WTC11 (cell line): ENCODE measurements around the gene FAM107B. TPM values are rescaled to one million over a fixed set of nuclear protein-coding genes. Genes with fewer than 3 reads are reported as not detected.

Source experiments
- ATAC-seq: fragments of 200-7000 bp; cut with Tn5 transposase; 2 replicates; pipeline ENCODE4 v1.10.0; 2021; ENCODE audit warnings: mild to moderate bottlenecking, moderate library complexity
- CTCF ChIA-PET: fragments of 300-600 bp; sonication (Branson Sonifier 250); formaldehyde crosslinking; loops from one replicate; lab custom pipeline; 2021; ENCODE audit warnings: antibody characterized with exemption; lab: Charles Lee
- POLR2A ChIA-PET: fragments of 350-600 bp; sonication (Branson Sonifier 250); formaldehyde crosslinking; loops from one replicate; lab custom pipeline; 2021; ENCODE audit warnings: antibody characterized with exemption; lab: Charles Lee
- DNase-seq: peaks from one replicate; pipeline ENCODE4 v3.0.0; 2021; ENCODE audit warnings: low spot score
- H3K27ac Mint-ChIP-seq: 2 replicates; pipeline ENCODE4 v1.8.0; 2021; ENCODE audit warnings: mixed read lengths
- H3K27me3 Mint-ChIP-seq: 2 replicates; pipeline ENCODE4 v1.8.0; 2021; ENCODE audit warnings: low read depth, mild to moderate bottlenecking, moderate library complexity, mixed read lengths
- H3K36me3 Mint-ChIP-seq: 2 replicates; pipeline ENCODE4 v1.8.0; 2021; ENCODE audit warnings: mixed read lengths
- H3K4me1 Mint-ChIP-seq: 2 replicates; pipeline ENCODE4 v1.8.0; 2022; ENCODE audit warnings: mixed read lengths
- H3K4me3 Mint-ChIP-seq: 2 replicates; pipeline ENCODE4 v1.8.0; 2021; ENCODE audit warnings: mild to moderate bottlenecking, moderate library complexity, mixed read lengths
- H3K9me3 Mint-ChIP-seq: 2 replicates; pipeline ENCODE4 v1.8.0; 2021; ENCODE audit warnings: mixed read lengths
- ATF1 ChIP-seq: sonication (generic); formaldehyde crosslinking; IDR thresholded peaks from 2 replicates; pipeline ENCODE4 v1.8.1; 2023; ENCODE audit warnings: mild to moderate bottlenecking, moderate library complexity, missing genetic modification reagents
- CREM ChIP-seq: sonication (generic); formaldehyde crosslinking; IDR thresholded peaks from 2 replicates; pipeline ENCODE4 v1.8.1; 2022; ENCODE audit warnings: mild to moderate bottlenecking, missing genetic modification reagents, moderate library complexity
- ELF4 ChIP-seq: sonication (generic); formaldehyde crosslinking; IDR thresholded peaks from 2 replicates; pipeline ENCODE4 v1.8.1; 2022; ENCODE audit warnings: low read depth, mild to moderate bottlenecking, moderate library complexity, missing genetic modification reagents
- ESRRA ChIP-seq: sonication (generic); formaldehyde crosslinking; IDR thresholded peaks from 2 replicates; pipeline ENCODE4 v1.8.1; 2022; ENCODE audit warnings: mild to moderate bottlenecking, missing genetic modification reagents, borderline replicate concordance
- FOXK1 ChIP-seq: sonication (generic); formaldehyde crosslinking; IDR thresholded peaks from 2 replicates; pipeline ENCODE4 v1.8.0; 2022; ENCODE audit warnings: mild to moderate bottlenecking, moderate library complexity, missing genetic modification reagents
- JAZF1 ChIP-seq: fragments of 250-450 bp; sonication (Bioruptor Pico); IDR thresholded peaks from 2 replicates; pipeline ENCODE4 v1.9.0; 2021; ENCODE audit warnings: moderate library complexity, mild to moderate bottlenecking, inconsistent platforms
- KAT7 ChIP-seq: sonication (generic); formaldehyde crosslinking; IDR thresholded peaks from 2 replicates; pipeline ENCODE4 v1.8.1; 2023; ENCODE audit warnings: missing genetic modification reagents, mild to moderate bottlenecking, borderline replicate concordance
- MYBL2 ChIP-seq: sonication (generic); formaldehyde crosslinking; IDR thresholded peaks from 2 replicates; pipeline ENCODE4 v1.8.1; 2023; ENCODE audit warnings: mild to moderate bottlenecking, moderate library complexity, missing genetic modification reagents
- NFATC4 ChIP-seq: fragments of 250-450 bp; sonication (Bioruptor Pico); IDR thresholded peaks from 2 replicates; pipeline ENCODE4 v1.9.0; 2021; ENCODE audit warnings: mild to moderate bottlenecking
- NFYB ChIP-seq: sonication (generic); formaldehyde crosslinking; conservative IDR thresholded peaks from 2 replicates; pipeline ENCODE4 v1.8.0; 2022; ENCODE audit warnings: low read depth, missing genetic modification reagents
- NR1H2 ChIP-seq: sonication (generic); formaldehyde crosslinking; IDR thresholded peaks from 2 replicates; pipeline ENCODE4 v1.9.0; 2021; ENCODE audit warnings: mild to moderate bottlenecking, moderate library complexity, missing genetic modification reagents
- NR2C2 ChIP-seq: sonication (generic); formaldehyde crosslinking; IDR thresholded peaks from 2 replicates; pipeline ENCODE4 v1.8.0; 2022; ENCODE audit warnings: mild to moderate bottlenecking, missing genetic modification reagents
- PRRX2 ChIP-seq: fragments of 250-450 bp; sonication (Bioruptor Pico); IDR thresholded peaks from 2 replicates; pipeline ENCODE4 v1.8.0; 2021; ENCODE audit warnings: mild to moderate bottlenecking
- SMAD3 ChIP-seq: sonication (generic); formaldehyde crosslinking; IDR thresholded peaks from 2 replicates; pipeline ENCODE4 v1.8.0; 2022; ENCODE audit warnings: missing genetic modification reagents, mild to moderate bottlenecking, borderline replicate concordance
- SMAD4 ChIP-seq: sonication (generic); formaldehyde crosslinking; IDR thresholded peaks from 2 replicates; pipeline ENCODE4 v1.8.0; 2022; ENCODE audit warnings: mild to moderate bottlenecking, missing genetic modification reagents
- TEAD4 ChIP-seq: sonication (generic); formaldehyde crosslinking; IDR thresholded peaks from 2 replicates; pipeline ENCODE4 v1.8.0; 2022; ENCODE audit warnings: mild to moderate bottlenecking, missing genetic modification reagents
- ZNF138 ChIP-seq: sonication (generic); formaldehyde crosslinking; conservative IDR thresholded peaks from 2 replicates; pipeline ENCODE4 v1.8.1; 2022; ENCODE audit warnings: mild to moderate bottlenecking, moderate library complexity, missing genetic modification reagents
- ZNF423 ChIP-seq: fragments of 250-450 bp; sonication (Bioruptor Pico); IDR thresholded peaks from 2 replicates; pipeline ENCODE4 v2.1.2; 2022; ENCODE audit warnings: mild to moderate bottlenecking, moderate library complexity
- total RNA-seq: library from RNA; stranded (reverse); gene quantifications from 3 replicates; pipeline ENCODE4 v1.2.3, GENCODE V29; 2021
- TF ChIP-seq, protein P1 (sequence below): sonication (generic); formaldehyde crosslinking; conservative IDR thresholded peaks from 2 replicates; pipeline ENCODE4 v1.8.1; 2023; ENCODE audit warnings: mild to moderate bottlenecking, low read depth, missing genetic modification reagents, moderate library complexity
- TF ChIP-seq, protein P2 (sequence below): sonication (generic); formaldehyde crosslinking; IDR thresholded peaks from 2 replicates; pipeline ENCODE4 v1.8.1; 2022; ENCODE audit warnings: missing genetic modification reagents, borderline replicate concordance
- TF ChIP-seq, protein P3 (sequence below): sonication (generic); formaldehyde crosslinking; IDR thresholded peaks from 2 replicates; pipeline ENCODE4 v1.8.0; 2022; ENCODE audit warnings: mild to moderate bottlenecking, missing genetic modification reagents
- TF ChIP-seq, protein P4 (sequence below): sonication (generic); formaldehyde crosslinking; IDR thresholded peaks from 2 replicates; pipeline ENCODE4 v1.8.1; 2023; ENCODE audit warnings: mild to moderate bottlenecking, moderate library complexity, missing genetic modification reagents

The FAM107B gene
- total RNA-seq, 1 experiment from 2014 or later = 22.4 TPM

DNA sequence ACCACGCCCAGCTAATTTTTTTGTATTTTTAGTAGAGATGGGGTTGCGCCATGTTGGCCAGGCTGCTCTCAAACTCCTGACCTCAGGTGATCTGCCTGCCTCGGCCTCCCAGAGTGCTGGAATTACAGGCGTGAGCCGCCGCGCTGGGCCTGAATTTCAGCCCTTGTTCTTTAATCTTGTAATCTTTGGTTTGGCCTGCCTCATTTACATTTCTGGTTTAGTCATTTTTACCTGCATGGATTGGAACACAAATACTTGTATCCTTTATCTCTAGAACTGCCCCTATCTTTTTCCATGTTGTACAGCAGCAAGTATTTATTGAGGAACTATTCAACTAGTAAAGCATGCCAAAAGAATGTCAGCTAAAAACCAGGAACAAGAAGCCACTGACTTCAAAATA lies 248.4 kb downstream of the FAM107B start:
- H3K4me1 Mint-ChIP-seq = no peaks in the 10 kb centered on the region
- H3K36me3 Mint-ChIP-seq = no peaks in the 10 kb centered on the region; the same call in 1 of the 2 replicates
- ATAC-seq (no peak), DNase-seq (no peak)
- ChIA-PET CTCF (no interaction called here), POLR2A (no interaction called here)
- H3K27ac Mint-ChIP-seq = no peak overlapping the region
- no peaks in the 10 kb centered on the region for H3K27me3 Mint-ChIP-seq
- no peak overlapping the region for H3K4me3 Mint-ChIP-seq
- TF ChIP-seq, protein P1, sequence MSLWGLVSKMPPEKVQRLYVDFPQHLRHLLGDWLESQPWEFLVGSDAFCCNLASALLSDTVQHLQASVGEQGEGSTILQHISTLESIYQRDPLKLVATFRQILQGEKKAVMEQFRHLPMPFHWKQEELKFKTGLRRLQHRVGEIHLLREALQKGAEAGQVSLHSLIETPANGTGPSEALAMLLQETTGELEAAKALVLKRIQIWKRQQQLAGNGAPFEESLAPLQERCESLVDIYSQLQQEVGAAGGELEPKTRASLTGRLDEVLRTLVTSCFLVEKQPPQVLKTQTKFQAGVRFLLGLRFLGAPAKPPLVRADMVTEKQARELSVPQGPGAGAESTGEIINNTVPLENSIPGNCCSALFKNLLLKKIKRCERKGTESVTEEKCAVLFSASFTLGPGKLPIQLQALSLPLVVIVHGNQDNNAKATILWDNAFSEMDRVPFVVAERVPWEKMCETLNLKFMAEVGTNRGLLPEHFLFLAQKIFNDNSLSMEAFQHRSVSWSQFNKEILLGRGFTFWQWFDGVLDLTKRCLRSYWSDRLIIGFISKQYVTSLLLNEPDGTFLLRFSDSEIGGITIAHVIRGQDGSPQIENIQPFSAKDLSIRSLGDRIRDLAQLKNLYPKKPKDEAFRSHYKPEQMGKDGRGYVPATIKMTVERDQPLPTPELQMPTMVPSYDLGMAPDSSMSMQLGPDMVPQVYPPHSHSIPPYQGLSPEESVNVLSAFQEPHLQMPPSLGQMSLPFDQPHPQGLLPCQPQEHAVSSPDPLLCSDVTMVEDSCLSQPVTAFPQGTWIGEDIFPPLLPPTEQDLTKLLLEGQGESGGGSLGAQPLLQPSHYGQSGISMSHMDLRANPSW (CRISPR knock-in tag) = no peak
- no peak for TF ChIP-seq FOXK1 (CRISPR knock-in tag)
- TF ChIP-seq, protein P2, sequence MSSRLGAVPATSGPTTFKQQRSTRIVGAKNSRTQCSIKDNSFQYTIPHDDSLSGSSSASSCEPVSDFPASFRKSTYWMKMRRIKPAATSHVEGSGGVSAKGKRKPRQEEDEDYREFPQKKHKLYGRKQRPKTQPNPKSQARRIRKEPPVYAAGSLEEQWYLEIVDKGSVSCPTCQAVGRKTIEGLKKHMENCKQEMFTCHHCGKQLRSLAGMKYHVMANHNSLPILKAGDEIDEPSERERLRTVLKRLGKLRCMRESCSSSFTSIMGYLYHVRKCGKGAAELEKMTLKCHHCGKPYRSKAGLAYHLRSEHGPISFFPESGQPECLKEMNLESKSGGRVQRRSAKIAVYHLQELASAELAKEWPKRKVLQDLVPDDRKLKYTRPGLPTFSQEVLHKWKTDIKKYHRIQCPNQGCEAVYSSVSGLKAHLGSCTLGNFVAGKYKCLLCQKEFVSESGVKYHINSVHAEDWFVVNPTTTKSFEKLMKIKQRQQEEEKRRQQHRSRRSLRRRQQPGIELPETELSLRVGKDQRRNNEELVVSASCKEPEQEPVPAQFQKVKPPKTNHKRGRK (CRISPR knock-in tag) = no peak
- no peak for TF ChIP-seq SMAD3
- TF ChIP-seq CREM (CRISPR knock-in tag) = no peak
- TF ChIP-seq NR1H2 (CRISPR knock-in tag) = no peak
- no peak for TF ChIP-seq ZNF423 (CRISPR knock-in tag)
- TF ChIP-seq ESRRA (CRISPR knock-in tag) = no peak
- H3K9me3 Mint-ChIP-seq = no peaks in the 10 kb centered on the region

DNA sequence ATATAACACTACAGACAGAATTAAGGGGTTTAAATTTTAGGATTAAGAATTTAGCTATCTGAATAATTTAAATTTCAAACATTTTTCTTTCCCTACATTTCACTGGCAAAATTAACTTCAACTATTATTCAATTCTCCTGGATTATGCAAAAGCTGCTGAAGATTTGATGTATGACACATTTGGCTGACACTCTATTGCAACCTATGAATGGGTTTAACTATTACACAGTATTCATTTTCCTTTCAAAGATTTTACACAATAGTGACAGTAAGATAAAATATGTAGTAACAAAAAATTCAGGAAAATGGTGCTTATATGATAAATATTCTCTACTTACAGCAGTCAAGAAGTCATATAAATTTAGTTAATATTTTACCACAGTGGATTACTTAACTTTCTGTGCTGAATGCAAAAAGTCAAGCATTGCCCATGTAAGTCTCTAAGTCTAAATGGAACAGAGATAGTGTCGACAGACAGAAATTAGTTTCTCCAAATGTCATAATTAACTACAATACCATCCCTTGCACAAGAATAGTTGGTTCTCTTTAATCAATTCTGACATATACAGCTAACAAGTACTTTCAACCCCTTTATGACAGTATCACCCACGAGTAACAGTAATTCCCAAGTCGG lies 249.9 kb downstream of the FAM107B start:
- H3K4me1 Mint-ChIP-seq = peaks cover 6% of the 10 kb centered on the region

More for the DNA sequence above, 249.9 kb downstream of the FAM107B start:
- no peak overlapping the region for H3K4me3 Mint-ChIP-seq
- ATAC-seq (no peak), DNase-seq (no peak)
- POLR2A ChIA-PET = no interaction called here
- H3K9me3 Mint-ChIP-seq = no peaks in the 10 kb centered on the region
- H3K27me3 Mint-ChIP-seq = no peaks in the 10 kb centered on the region
- CTCF ChIA-PET = no interaction called here
- H3K27ac Mint-ChIP-seq = no peak overlapping the region
- peaks cover 5% of the 10 kb centered on the region for H3K36me3 Mint-ChIP-seq
- no peak for TF ChIP-seq MYBL2 (CRISPR knock-in tag)
- no peak for TF ChIP-seq NFATC4 (CRISPR knock-in tag)
- no peak for TF ChIP-seq ZNF138
- no peak for TF ChIP-seq SMAD4 (CRISPR knock-in tag)
- TF ChIP-seq, protein P3, sequence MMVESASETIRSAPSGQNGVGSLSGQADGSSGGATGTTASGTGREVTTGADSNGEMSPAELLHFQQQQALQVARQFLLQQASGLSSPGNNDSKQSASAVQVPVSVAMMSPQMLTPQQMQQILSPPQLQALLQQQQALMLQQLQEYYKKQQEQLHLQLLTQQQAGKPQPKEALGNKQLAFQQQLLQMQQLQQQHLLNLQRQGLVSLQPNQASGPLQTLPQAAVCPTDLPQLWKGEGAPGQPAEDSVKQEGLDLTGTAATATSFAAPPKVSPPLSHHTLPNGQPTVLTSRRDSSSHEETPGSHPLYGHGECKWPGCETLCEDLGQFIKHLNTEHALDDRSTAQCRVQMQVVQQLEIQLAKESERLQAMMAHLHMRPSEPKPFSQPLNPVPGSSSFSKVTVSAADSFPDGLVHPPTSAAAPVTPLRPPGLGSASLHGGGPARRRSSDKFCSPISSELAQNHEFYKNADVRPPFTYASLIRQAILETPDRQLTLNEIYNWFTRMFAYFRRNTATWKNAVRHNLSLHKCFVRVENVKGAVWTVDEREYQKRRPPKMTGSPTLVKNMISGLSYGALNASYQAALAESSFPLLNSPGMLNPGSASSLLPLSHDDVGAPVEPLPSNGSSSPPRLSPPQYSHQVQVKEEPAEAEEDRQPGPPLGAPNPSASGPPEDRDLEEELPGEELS (CRISPR knock-in tag) = no peak
- no peak for TF ChIP-seq JAZF1
- TF ChIP-seq ELF4 = no peak
- no peak for TF ChIP-seq NFYB (CRISPR knock-in tag)
- TF ChIP-seq TEAD4 (CRISPR knock-in tag) = no peak
- no peak for TF ChIP-seq KAT7 (CRISPR knock-in tag)
- TF ChIP-seq PRRX2 (CRISPR knock-in tag) = no peak
- TF ChIP-seq, protein P4, sequence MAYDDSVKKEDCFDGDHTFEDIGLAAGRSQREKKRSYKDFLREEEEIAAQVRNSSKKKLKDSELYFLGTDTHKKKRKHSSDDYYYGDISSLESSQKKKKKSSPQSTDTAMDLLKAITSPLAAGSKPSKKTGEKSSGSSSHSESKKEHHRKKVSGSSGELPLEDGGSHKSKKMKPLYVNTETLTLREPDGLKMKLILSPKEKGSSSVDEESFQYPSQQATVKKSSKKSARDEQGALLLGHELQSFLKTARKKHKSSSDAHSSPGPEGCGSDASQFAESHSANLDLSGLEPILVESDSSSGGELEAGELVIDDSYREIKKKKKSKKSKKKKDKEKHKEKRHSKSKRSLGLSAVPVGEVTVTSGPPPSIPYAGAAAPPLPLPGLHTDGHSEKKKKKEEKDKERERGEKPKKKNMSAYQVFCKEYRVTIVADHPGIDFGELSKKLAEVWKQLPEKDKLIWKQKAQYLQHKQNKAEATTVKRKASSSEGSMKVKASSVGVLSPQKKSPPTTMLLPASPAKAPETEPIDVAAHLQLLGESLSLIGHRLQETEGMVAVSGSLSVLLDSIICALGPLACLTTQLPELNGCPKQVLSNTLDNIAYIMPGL = no peak
- TF ChIP-seq ATF1 (CRISPR knock-in tag) = no peak
- no peak for TF ChIP-seq NR2C2
- TF ChIP-seq, all 79 proteins: peak for 0
